ENCODE results near the gene UGT2B10.

DNA sequence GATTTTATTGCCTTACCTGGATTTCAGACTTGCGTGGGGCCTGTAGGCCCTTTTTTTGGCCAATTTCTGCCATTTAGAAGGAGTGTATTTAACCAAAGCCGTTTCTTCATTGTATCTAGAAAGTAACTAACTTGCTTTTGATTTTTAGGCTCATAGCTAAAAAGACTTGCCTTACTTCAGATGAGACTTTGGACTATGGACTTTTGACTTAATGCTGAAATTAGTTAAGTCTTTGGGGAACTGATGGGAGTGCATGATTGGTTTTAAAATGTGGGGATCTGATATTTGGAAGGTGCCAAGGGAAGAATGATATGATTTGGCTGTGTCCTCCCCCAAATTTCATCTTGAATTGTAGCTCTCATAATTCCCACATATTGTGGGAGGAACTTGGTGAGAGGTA lies 7.7 kb upstream of the UGT2B10 start:
- TF ChIP-seq EZH2phosphoT487 (IDR thresholded peaks at IDR 0.05; ENCODE audit: borderline replicate concordance): no peak
- TF ChIP-seq, protein P1, sequence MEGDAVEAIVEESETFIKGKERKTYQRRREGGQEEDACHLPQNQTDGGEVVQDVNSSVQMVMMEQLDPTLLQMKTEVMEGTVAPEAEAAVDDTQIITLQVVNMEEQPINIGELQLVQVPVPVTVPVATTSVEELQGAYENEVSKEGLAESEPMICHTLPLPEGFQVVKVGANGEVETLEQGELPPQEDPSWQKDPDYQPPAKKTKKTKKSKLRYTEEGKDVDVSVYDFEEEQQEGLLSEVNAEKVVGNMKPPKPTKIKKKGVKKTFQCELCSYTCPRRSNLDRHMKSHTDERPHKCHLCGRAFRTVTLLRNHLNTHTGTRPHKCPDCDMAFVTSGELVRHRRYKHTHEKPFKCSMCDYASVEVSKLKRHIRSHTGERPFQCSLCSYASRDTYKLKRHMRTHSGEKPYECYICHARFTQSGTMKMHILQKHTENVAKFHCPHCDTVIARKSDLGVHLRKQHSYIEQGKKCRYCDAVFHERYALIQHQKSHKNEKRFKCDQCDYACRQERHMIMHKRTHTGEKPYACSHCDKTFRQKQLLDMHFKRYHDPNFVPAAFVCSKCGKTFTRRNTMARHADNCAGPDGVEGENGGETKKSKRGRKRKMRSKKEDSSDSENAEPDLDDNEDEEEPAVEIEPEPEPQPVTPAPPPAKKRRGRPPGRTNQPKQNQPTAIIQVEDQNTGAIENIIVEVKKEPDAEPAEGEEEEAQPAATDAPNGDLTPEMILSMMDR (conservative IDR thresholded peaks at IDR 0.05; ENCODE audit: low read length): no peak

Measured in Loucy (cell line).